Motor neuron (in vitro differentiated cells): Measurements from ENCODE around the gene LRRC49. TPM values are rescaled to one million over a fixed set of nuclear protein-coding genes. Genes with fewer than 3 reads are reported as not detected.

Experiments
- total RNA-seq, 8 experiments: library from RNA; unstranded; fragments of 300-600 nt; gene quantifications; 2 replicates each; pipeline versions ENCODE4 v1.2.3 to v1.2.4, GENCODE V29; 2022

Gene LRRC49
- total RNA-seq, 8 experiments from 2014 or later = 4.2 to 65.1 (median 54.6) TPM

Other genes starting within 250 kb of the LRRC49 start
- gene UACA, start 129.3 kb upstream of the LRRC49 start, total RNA-seq = 10 to 100 TPM in 4 of 8 experiments, 1 to 10 TPM in 4; 4.0 to 93.6 (median 15.6) TPM
- 10 to 100 TPM; 13.9 to 38.5 (median 17.5) TPM for gene LARP6, start 38.7 kb upstream of the LRRC49 start, total RNA-seq
- 1 to 10 TPM; 2.0 to 7.1 (median 5.3) TPM for gene THAP10, start 393 bp upstream of the LRRC49 start, total RNA-seq
- gene THSD4, start 222.6 kb downstream of the LRRC49 start, total RNA-seq = 10 to 100 TPM in 3 of 8 experiments, 1 to 10 TPM in 5; 1.3 to 28.4 (median 6.7) TPM